ENCODE data around the gene WWP2.

DNA sequence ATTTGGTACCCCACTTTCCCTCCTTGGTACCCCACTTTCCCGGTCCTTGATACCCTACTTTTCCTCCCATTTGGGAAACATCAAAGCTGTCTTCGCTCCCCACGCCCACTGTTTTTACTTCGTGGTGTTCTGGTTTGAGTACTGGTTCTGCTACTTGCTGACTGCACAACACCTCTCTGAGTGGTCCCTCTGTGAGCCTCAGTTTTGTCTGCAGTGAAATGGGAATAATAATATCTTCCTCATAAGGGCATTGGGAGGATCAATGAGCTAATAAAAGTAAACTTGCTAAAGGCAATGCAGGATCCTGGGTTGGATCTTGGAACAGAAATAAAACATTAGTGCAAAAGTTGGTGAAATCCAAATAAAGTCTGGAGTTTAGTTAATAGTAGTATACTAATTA is 119.0 kb downstream of the WWP2 start:
- TF ChIP-seq, protein P1, sequence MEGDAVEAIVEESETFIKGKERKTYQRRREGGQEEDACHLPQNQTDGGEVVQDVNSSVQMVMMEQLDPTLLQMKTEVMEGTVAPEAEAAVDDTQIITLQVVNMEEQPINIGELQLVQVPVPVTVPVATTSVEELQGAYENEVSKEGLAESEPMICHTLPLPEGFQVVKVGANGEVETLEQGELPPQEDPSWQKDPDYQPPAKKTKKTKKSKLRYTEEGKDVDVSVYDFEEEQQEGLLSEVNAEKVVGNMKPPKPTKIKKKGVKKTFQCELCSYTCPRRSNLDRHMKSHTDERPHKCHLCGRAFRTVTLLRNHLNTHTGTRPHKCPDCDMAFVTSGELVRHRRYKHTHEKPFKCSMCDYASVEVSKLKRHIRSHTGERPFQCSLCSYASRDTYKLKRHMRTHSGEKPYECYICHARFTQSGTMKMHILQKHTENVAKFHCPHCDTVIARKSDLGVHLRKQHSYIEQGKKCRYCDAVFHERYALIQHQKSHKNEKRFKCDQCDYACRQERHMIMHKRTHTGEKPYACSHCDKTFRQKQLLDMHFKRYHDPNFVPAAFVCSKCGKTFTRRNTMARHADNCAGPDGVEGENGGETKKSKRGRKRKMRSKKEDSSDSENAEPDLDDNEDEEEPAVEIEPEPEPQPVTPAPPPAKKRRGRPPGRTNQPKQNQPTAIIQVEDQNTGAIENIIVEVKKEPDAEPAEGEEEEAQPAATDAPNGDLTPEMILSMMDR (IDR thresholded peaks at IDR 0.05): no peak
- TF ChIP-seq POLR2A (IDR thresholded peaks at IDR 0.05): no peak
